DMS114 treated with DMSO at 0.1 percent for 48 hours (cell line): ENCODE measurements around the gene POU2F2.
"Not testable (repeated sequence)": the region's sequence is repeated elsewhere in the genome, so short reads cannot be mapped to it uniquely, and the experiment has no call there.

Experiments used
- DNase-seq: peaks from one replicate; lab custom pipeline; 2025; ENCODE audit not compliant: unreplicated experiment; lab: John Stamatoyannopoulos, UW

POU2F2 gene

GRCh38 chr19:42105368-42105767 is 26.9 kb downstream of the POU2F2 start:
- no peak for DNase-seq

- DNase-seq, result no peak
Observed at GRCh38 chr19:42102877-42103276, 29.4 kb downstream of the POU2F2 start.

- DNase-seq, result not testable (repeated sequence)
Observed at GRCh38 chr19:42100241-42100640, 32.0 kb downstream of the POU2F2 start.

GRCh38 chr19:42099336-42099925 is 32.8 kb downstream of the POU2F2 start:
- no peak for DNase-seq

GRCh38 chr19:42098781-42099180 is 33.5 kb downstream of the POU2F2 start:
- DNase-seq, result no peak

GRCh38 chr19:42097461-42097860 is 34.8 kb downstream of the POU2F2 start:
- no peak for DNase-seq

- DNase-seq, result no peak
Observed at GRCh38 chr19:42096255-42096837, 35.9 kb downstream of the POU2F2 start.

- no peak for DNase-seq
Observed at GRCh38 chr19:42095814-42096230, 36.4 kb downstream of the POU2F2 start.

- DNase-seq, result no peak
Observed at GRCh38 chr19:42095142-42095813, 37.0 kb downstream of the POU2F2 start.

GRCh38 chr19:42093926-42094325 is 38.3 kb downstream of the POU2F2 start:
- DNase-seq, result no peak

- no peak for DNase-seq
Observed at GRCh38 chr19:42093505-42093904, 38.7 kb downstream of the POU2F2 start.

- DNase-seq, result no peak
Observed at GRCh38 chr19:42092350-42092749, 39.9 kb downstream of the POU2F2 start.

GRCh38 chr19:42091742-42092141 is 40.5 kb downstream of the POU2F2 start:
- DNase-seq, result no peak

GRCh38 chr19:42091300-42091699 is 40.9 kb downstream of the POU2F2 start:
- DNase-seq, result no peak

- DNase-seq, result no peak
Observed at GRCh38 chr19:42090672-42091071, 41.6 kb downstream of the POU2F2 start.

GRCh38 chr19:42089772-42090171 is 42.5 kb downstream of the POU2F2 start:
- no peak for DNase-seq

GRCh38 chr19:42089191-42089750 is 43.0 kb downstream of the POU2F2 start:
- no peak for DNase-seq

GRCh38 chr19:42088471-42089190 is 43.6 kb downstream of the POU2F2 start:
- DNase-seq, result no peak

GRCh38 chr19:42086770-42087550 is 45.3 kb downstream of the POU2F2 start:
- DNase-seq, result no peak

- DNase-seq, result no peak
Observed at GRCh38 chr19:42086188-42086736, 46.0 kb downstream of the POU2F2 start.
